Uterus (tissue), 2 donors: ENCODE measurements around the gene LHFPL4.
"Not testable (repeated sequence)": the region's sequence is repeated elsewhere in the genome, so short reads cannot be mapped to it uniquely, and the experiment has no call there.

ENCODE experiments used
- CTCF ChIP-seq, 4 experiments: fragments of 200-600 bp in 2 of 4; fragments of 450-650 bp in 2 of 4; sonication (generic) in 2 of 4; IDR thresholded peaks; one replicate each; pipeline ENCODE4 v1.5.1; 2016 to 2019; ENCODE audit warnings: antibody characterized with exemption in 4 of 4, mild to moderate bottlenecking in 2 of 4, moderate library complexity in 1 of 4
- POLR2A ChIP-seq, 2 donors: fragments of 450-650 bp; IDR thresholded peaks; one replicate each; pipeline ENCODE4 v1.6.1; 2016; ENCODE audit warnings: antibody characterized with exemption in 2 of 2, mild to moderate bottlenecking in 1 of 2, moderate library complexity in 1 of 2

GRCh38 chr3:9494036-9494435 is 59.6 kb downstream of the LHFPL4 start:
- not testable (repeated sequence) for TF ChIP-seq CTCF, POLR2A (IDR thresholded peaks at IDR 0.05)
